Osteoblast (primary cell): ENCODE results near the gene C14orf180. TPM values are rescaled to one million over a fixed set of nuclear protein-coding genes. Genes with fewer than 3 reads are reported as not detected.

Source experiments
- DNase-seq: peaks from one replicate; pipeline ENCODE4 v3.0.0; 2011; ENCODE audit warnings: low spot score, mixed read lengths; ENCODE audit not compliant: insufficient read length; ENCODE audit errors: missing footprints
- H2AFZ ChIP-seq: 2 replicates; pipeline ENCODE4 v1.6.0; 2011; ENCODE audit warnings: mild to moderate bottlenecking, low read length
- H3K27ac ChIP-seq: 2 replicates; pipeline ENCODE4 v1.5.1; 2011; ENCODE audit warnings: mild to moderate bottlenecking, low read depth, low read length, moderate library complexity
- H3K27me3 ChIP-seq: 2 replicates; pipeline ENCODE4 v1.6.0; 2012; ENCODE audit warnings: mild to moderate bottlenecking, control low read depth, inconsistent platforms, low read length, moderate library complexity; ENCODE audit not compliant: insufficient read depth
- H3K36me3 ChIP-seq: 2 replicates; pipeline ENCODE4 v1.5.1; 2011; ENCODE audit warnings: mild to moderate bottlenecking, low read length, control low read depth, moderate library complexity; ENCODE audit not compliant: insufficient read depth
- H3K4me1 ChIP-seq: 2 replicates; pipeline ENCODE4 v1.5.1; 2011; ENCODE audit warnings: mild to moderate bottlenecking, low read length, control low read depth, moderate library complexity; ENCODE audit not compliant: insufficient read depth
- H3K4me2 ChIP-seq: 2 replicates; pipeline ENCODE4 v1.6.0; 2011; ENCODE audit warnings: mild to moderate bottlenecking, low read length; ENCODE audit not compliant: insufficient read depth
- H3K4me3 ChIP-seq: fragments of 200-600 bp; sonication (generic); 3 replicates; pipeline ENCODE4 v1.5.1; 2012; ENCODE audit warnings: mild to moderate bottlenecking, low read length, inconsistent platforms; ENCODE audit not compliant: insufficient read depth
- H3K79me2 ChIP-seq: 2 replicates; pipeline ENCODE4 v1.6.0; 2012; ENCODE audit warnings: mild to moderate bottlenecking, low read length, control low read depth, inconsistent platforms; ENCODE audit not compliant: insufficient read depth
- H3K9me3 ChIP-seq: 2 replicates; pipeline ENCODE4 v1.5.1; 2011; ENCODE audit warnings: low read depth, low read length, control low read depth
- H4K20me1 ChIP-seq: 2 replicates; pipeline ENCODE4 v1.6.0; 2012; ENCODE audit warnings: mild to moderate bottlenecking, low read length, control low read depth; ENCODE audit not compliant: insufficient read depth
- CTCF ChIP-seq: IDR thresholded peaks from 2 replicates; pipeline ENCODE4 v1.5.1; 2011; ENCODE audit warnings: mild to moderate bottlenecking, low read depth, low read length, moderate library complexity; ENCODE audit errors: extremely low read depth
- total RNA-seq: library from RNA; depleted of rRNA; stranded (reverse); fragments of >200 nt; gene quantifications from 2 replicates; pipeline ENCODE4 v1.2.3, GENCODE V29; 2012

Gene C14orf180
- total RNA-seq, 1 donor = not detected

- peak; percentile 75 for DNase-seq
- H3K4me1 ChIP-seq = no peaks in the 10 kb centered on the region
- peaks cover 3% of the 10 kb centered on the region for H3K27me3 ChIP-seq
- H3K36me3 ChIP-seq = no peaks in the 10 kb centered on the region
- TF ChIP-seq CTCF = no peak
- no peak overlapping the region for H3K27ac ChIP-seq
- no peak overlapping the region for H3K4me2 ChIP-seq
- no peak overlapping the region for H2AFZ ChIP-seq
- H3K79me2 ChIP-seq = no peaks in the 10 kb centered on the region
- no peaks in the 10 kb centered on the region for H4K20me1 ChIP-seq
- H3K4me3 ChIP-seq = no peak overlapping the region
- H3K9me3 ChIP-seq = no peaks in the 10 kb centered on the region
These were observed 33.5 kb upstream of the C14orf180 start for GRCh38 chr14:104545942-104546501.

- no peak overlapping the region for H3K27ac ChIP-seq
- DNase-seq = peak; percentile 43
- no peak overlapping the region for H3K4me2 ChIP-seq
- H3K27me3 ChIP-seq = peaks cover 3% of the 10 kb centered on the region
- no peak overlapping the region for H3K4me3 ChIP-seq
- H4K20me1 ChIP-seq = no peaks in the 10 kb centered on the region
- no peaks in the 10 kb centered on the region for H3K36me3 ChIP-seq
- H2AFZ ChIP-seq = no peak overlapping the region
- no peak for TF ChIP-seq CTCF
- no peaks in the 10 kb centered on the region for H3K9me3 ChIP-seq
- no peaks in the 10 kb centered on the region for H3K4me1 ChIP-seq
- H3K79me2 ChIP-seq = no peaks in the 10 kb centered on the region
These were observed 32.8 kb upstream of the C14orf180 start for GRCh38 chr14:104546591-104547309.

DNA sequence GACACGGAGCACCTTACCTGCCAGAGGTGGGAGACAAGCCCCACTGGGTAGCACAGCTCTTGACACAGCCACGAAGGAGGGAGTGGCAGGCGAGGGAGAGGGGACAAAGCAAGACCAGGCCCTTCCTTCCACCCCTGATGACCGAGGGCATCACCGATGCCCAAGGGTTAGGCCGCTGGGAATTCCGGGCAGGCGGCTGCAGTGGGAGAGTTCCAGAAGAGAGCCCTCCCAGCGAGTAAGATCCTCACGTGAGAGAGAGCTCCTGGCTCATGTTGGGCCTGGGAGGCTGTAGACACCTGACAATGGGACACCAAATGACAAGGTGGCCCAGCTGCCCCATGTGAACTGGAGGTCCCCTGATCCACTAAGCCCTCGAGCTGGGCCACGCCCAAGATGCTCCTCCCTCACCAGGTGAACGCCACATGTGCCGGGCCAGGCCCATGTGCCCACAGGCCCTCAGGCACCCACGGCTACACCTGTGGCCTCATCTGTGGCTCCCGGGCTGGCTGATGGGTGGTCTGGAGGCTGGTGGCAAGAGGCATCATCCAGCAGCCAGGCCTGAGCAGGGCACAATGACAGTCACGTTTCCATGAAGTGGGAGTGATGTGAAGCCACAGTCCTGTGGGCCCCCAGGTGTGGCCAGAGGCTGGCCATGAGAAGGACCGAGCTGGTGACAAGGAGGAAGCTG is 32.1 kb upstream of the C14orf180 start:
- TF ChIP-seq CTCF = no peak
- Histone ChIP-seq H3K4me1 (no peaks in the 10 kb centered on the region), H3K4me2 (no peak overlapping the region), H4K20me1 (no peaks in the 10 kb centered on the region), H3K4me3 (no peak overlapping the region), H3K36me3 (no peaks in the 10 kb centered on the region), H3K79me2 (no peaks in the 10 kb centered on the region), H3K9me3 (no peaks in the 10 kb centered on the region), H3K27me3 (no peaks in the 10 kb centered on the region), H2AFZ (no peak overlapping the region), H3K27ac (no peak overlapping the region)
- DNase-seq = peak; percentile 71
